OCI-LY3 (cell line): ENCODE results near the gene IFNL4.
A peak's percentile ranks its signal among the peaks of the same experiment; 100 is the strongest.
"Not testable (repeated sequence)": the region's sequence is repeated elsewhere in the genome, so short reads cannot be mapped to it uniquely, and the experiment has no call there.

ENCODE experiments used
- H2AFZ ChIP-seq: fragments of 200-600, 300-600 bp; shearing (Covaris generic); 2 replicates; pipeline ENCODE4 v1.6.0; 2014; ENCODE audit warnings: antibody characterized with exemption, low read depth, low read length
- H3K27ac ChIP-seq: fragments of 200-600, 300-600 bp; sonication (generic); 2 replicates; pipeline ENCODE4 v1.5.1; 2014; ENCODE audit warnings: mild to moderate bottlenecking, low read length, moderate library complexity, mixed read lengths
- H3K27me3 ChIP-seq: fragments of 200-600, 300-600 bp; sonication (generic); 2 replicates; pipeline ENCODE4 v1.6.1; 2014; ENCODE audit warnings: low read depth, low read length, mixed read lengths
- H3K36me3 ChIP-seq: fragments of 200-600, 300-600 bp; sonication (generic); replicated peaks from 2 replicates; pipeline ENCODE3; 2014; ENCODE audit warnings: low read depth, low read length, mixed read lengths
- H3K4me1 ChIP-seq: fragments of 300-600, 200-600 bp; sonication (generic); 2 replicates; pipeline ENCODE4 v1.6.1; 2014; ENCODE audit warnings: low read length, mixed read lengths
- H3K4me2 ChIP-seq: fragments of 200-600, 300-600 bp; sonication (generic); 2 replicates; pipeline ENCODE4 v1.6.1; 2014; ENCODE audit warnings: low read length, mixed read lengths
- H3K4me3 ChIP-seq: fragments of 300-600, 200-600 bp; sonication (generic); 2 replicates; pipeline ENCODE4 v1.5.1; 2014; ENCODE audit warnings: antibody characterized with exemption, mild to moderate bottlenecking, low read length, moderate library complexity
- H3K79me2 ChIP-seq: fragments of 300-600, 200-600 bp; shearing (Covaris generic); 2 replicates; pipeline ENCODE4 v1.6.1; 2014; ENCODE audit warnings: mild to moderate bottlenecking, low read length, mixed read lengths
- H3K9ac ChIP-seq: fragments of 300-600, 200-600 bp; shearing (Covaris generic); 2 replicates; pipeline ENCODE4 v1.6.0; 2014; ENCODE audit warnings: mild to moderate bottlenecking, low read length, moderate library complexity
- H3K9me3 ChIP-seq: fragments of 200-600, 300-600 bp; shearing (Covaris generic); 2 replicates; pipeline ENCODE4 v1.6.1; 2014; ENCODE audit warnings: low read length, mixed read lengths; ENCODE audit not compliant: insufficient read depth
- H4K20me1 ChIP-seq: fragments of 200-600, 300-600 bp; sonication (generic); 2 replicates; pipeline ENCODE4 v1.6.1; 2016; ENCODE audit warnings: low read length, mixed read lengths; ENCODE audit not compliant: insufficient read depth
- CTCF ChIP-seq: fragments of 200-600, 300-600 bp; sonication (generic); IDR thresholded peaks from 2 replicates; pipeline ENCODE4 v1.5.1; 2014; ENCODE audit warnings: antibody characterized with exemption, low read length, low read depth
- EZH2phosphoT487 ChIP-seq: fragments of 200-600 bp; shearing (Covaris generic); IDR thresholded peaks from 2 replicates; pipeline ENCODE4 v1.6.1; 2018; ENCODE audit warnings: antibody characterized with exemption, mixed run types, low read depth

The IFNL4 gene

GRCh38 chr19:39232708-39233107 lies 15.9 kb downstream of the IFNL4 start:
- no peaks in the 10 kb centered on the region for H3K79me2 ChIP-seq
- no peak overlapping the region for H3K4me2 ChIP-seq
- TF ChIP-seq EZH2phosphoT487: no peak
- TF ChIP-seq CTCF: no peak
- no peaks in the 10 kb centered on the region for H3K9me3 ChIP-seq
- H3K27me3 ChIP-seq: peaks cover 7% of the 10 kb centered on the region; the same call in 1 of the 2 replicates
- no peak overlapping the region for H3K27ac ChIP-seq
- H2AFZ ChIP-seq: no peak overlapping the region
- H3K4me3 ChIP-seq: no peak overlapping the region
- H3K4me1 ChIP-seq: peaks cover 5% of the 10 kb centered on the region
- H4K20me1 ChIP-seq: no peaks in the 10 kb centered on the region
- no peaks in the 10 kb centered on the region for H3K36me3 ChIP-seq
- no peak overlapping the region for H3K9ac ChIP-seq

DNA sequence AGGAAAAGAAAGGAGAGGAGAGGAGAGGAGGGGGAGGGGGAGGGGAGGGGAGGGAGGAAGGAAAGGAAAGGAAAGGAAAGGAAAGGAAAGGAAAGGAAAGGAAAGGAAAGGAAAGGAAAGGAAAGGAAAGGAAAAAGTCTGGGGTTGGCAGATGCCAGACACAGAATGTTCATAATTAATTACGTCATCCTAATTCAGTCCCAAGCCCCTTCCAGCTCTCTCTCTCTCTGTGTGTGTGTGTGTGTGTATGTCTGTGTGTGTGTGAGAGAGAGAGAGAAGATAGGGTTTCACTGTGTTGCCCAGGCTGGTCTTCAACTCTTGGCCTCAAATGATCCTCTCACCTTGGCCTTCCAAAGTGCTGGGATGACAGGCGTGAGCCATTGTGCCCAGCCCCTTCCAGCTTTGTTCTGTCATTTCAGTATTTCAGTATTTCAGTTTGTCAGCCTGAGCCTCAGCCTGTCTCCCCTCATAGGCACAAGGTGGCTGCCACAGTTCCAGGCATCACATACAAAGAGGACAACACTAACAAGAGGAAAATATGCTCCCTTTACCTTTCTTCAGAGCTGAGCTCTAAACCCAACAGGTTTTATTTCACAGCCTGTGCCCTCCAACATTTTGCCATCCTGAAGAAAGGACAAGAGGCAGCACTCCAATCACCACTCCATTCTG lies 18.4 kb downstream of the IFNL4 start:
- H3K79me2 ChIP-seq: no peaks in the 10 kb centered on the region
- no peaks in the 10 kb centered on the region for H3K4me1 ChIP-seq
- no peak overlapping the region for H3K4me2 ChIP-seq
- TF ChIP-seq CTCF (no peak), EZH2phosphoT487 (no peak)
- no peaks in the 10 kb centered on the region for H3K36me3 ChIP-seq
- H4K20me1 ChIP-seq: no peaks in the 10 kb centered on the region
- H3K9ac ChIP-seq: no peak overlapping the region
- no peaks in the 10 kb centered on the region for H3K9me3 ChIP-seq
- no peak overlapping the region for H3K27ac ChIP-seq
- peaks cover 7% of the 10 kb centered on the region; the same call in 1 of the 2 replicates for H3K27me3 ChIP-seq
- no peak overlapping the region for H2AFZ ChIP-seq
- H3K4me3 ChIP-seq: no peak overlapping the region

DNA sequence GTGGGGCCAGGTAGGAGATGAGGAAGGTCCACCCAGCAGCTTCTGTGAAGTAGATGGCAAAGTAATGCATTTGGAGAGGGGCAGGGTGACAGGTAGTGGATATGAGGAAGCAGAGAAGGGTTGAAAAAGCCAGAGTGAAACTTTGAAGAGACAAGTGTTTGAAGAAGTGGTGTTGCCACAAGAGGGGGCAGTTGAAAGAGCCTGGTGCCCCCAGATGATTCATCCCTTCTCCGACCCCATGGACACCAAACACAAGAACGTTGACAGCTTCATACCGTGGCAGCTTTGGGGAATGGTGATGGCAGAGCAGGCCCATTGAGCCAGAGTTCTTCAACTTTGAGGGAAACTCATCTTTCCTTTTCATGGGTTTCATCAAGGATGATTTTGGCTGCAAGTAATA lies 23.7 kb downstream of the IFNL4 start:
- no peaks in the 10 kb centered on the region for H4K20me1 ChIP-seq
- no peaks in the 10 kb centered on the region for H3K36me3 ChIP-seq
- H3K27me3 ChIP-seq: no peaks in the 10 kb centered on the region
- no peak overlapping the region for H3K9ac ChIP-seq
- H3K4me1 ChIP-seq: no peaks in the 10 kb centered on the region
- H3K27ac ChIP-seq: no peak overlapping the region
- no peaks in the 10 kb centered on the region for H3K9me3 ChIP-seq
- no peak for TF ChIP-seq EZH2phosphoT487
- TF ChIP-seq CTCF: peak; percentile 48
- no peak overlapping the region for H2AFZ ChIP-seq
- no peak overlapping the region for H3K4me3 ChIP-seq
- no peaks in the 10 kb centered on the region for H3K79me2 ChIP-seq
- no peak overlapping the region for H3K4me2 ChIP-seq

- no peak overlapping the region for H3K27ac ChIP-seq
- TF ChIP-seq EZH2phosphoT487 (no peak), CTCF (no peak)
- H4K20me1 ChIP-seq: no peaks in the 10 kb centered on the region
- H3K4me1 ChIP-seq: no peaks in the 10 kb centered on the region
- H2AFZ ChIP-seq: no peak overlapping the region
- no peaks in the 10 kb centered on the region for H3K79me2 ChIP-seq
- H3K4me2 ChIP-seq: no peak overlapping the region
- H3K4me3 ChIP-seq: no peak overlapping the region
- H3K27me3 ChIP-seq: no peaks in the 10 kb centered on the region
- no peaks in the 10 kb centered on the region for H3K9me3 ChIP-seq
- no peaks in the 10 kb centered on the region for H3K36me3 ChIP-seq
- no peak overlapping the region for H3K9ac ChIP-seq
Observed at GRCh38 chr19:39223703-39224279, 24.9 kb downstream of the IFNL4 start.

- not testable (repeated sequence) for H3K4me2 ChIP-seq, H3K4me1 ChIP-seq, H4K20me1 ChIP-seq, H3K4me3 ChIP-seq, H3K36me3 ChIP-seq, H3K27me3 ChIP-seq, H3K9ac ChIP-seq, H3K79me2 ChIP-seq, H2AFZ ChIP-seq, H3K27ac ChIP-seq, H3K9me3 ChIP-seq
Observed at GRCh38 chr19:39219108-39219507, 29.5 kb downstream of the IFNL4 start.
